Mesendoderm (in vitro differentiated cells): Measurements from ENCODE around the gene RPP25L.
A peak's percentile ranks its signal among the peaks of the same experiment; 100 is the strongest.

Experiments used
- DNase-seq: peaks from one replicate; pipeline ENCODE4 v3.0.0; 2013
- H2AK5ac ChIP-seq: 2 replicates; pipeline ENCODE4 v1.6.1; 2013; ENCODE audit warnings: low read length, inconsistent platforms
- H2BK120ac ChIP-seq: 2 replicates; pipeline ENCODE4 v1.6.1; 2013; ENCODE audit warnings: low read depth, mild to moderate bottlenecking, low read length, moderate library complexity, mixed read lengths
- H2BK15ac ChIP-seq: replicated peaks from 2 replicates; pipeline ENCODE4 v1.6.1; 2013; ENCODE audit warnings: low read depth, mild to moderate bottlenecking, moderate library complexity
- H2BK5ac ChIP-seq: 2 replicates; pipeline ENCODE4 v1.6.1; 2013; ENCODE audit warnings: low read length, inconsistent platforms
- H3K18ac ChIP-seq: 2 replicates; pipeline ENCODE4 v1.6.1; 2013; ENCODE audit warnings: mild to moderate bottlenecking, low read length, mixed read lengths
- H3K23ac ChIP-seq: one replicate; pipeline ENCODE4 v1.6.1; 2013; ENCODE audit warnings: low read length
- H3K27ac ChIP-seq: 2 replicates; pipeline ENCODE4 v1.5.1; 2013; ENCODE audit warnings: low read depth, mild to moderate bottlenecking, inconsistent platforms, low read length, moderate library complexity
- H3K27me3 ChIP-seq: 2 replicates; pipeline ENCODE4 v1.6.1; 2013; ENCODE audit warnings: low read length, control low read depth, mild to moderate bottlenecking, inconsistent platforms; ENCODE audit not compliant: insufficient read depth, poor library complexity
- H3K36me3 ChIP-seq: 2 replicates; pipeline ENCODE4 v1.6.1; 2013; ENCODE audit warnings: low read length, inconsistent platforms; ENCODE audit not compliant: control insufficient read depth, insufficient read depth
- H3K4ac ChIP-seq: one replicate; pipeline ENCODE4 v1.6.1; 2013; ENCODE audit warnings: low read depth, mild to moderate bottlenecking, low read length, moderate library complexity
- H3K4me1 ChIP-seq: 2 replicates; pipeline ENCODE4 v1.6.1; 2013; ENCODE audit warnings: low read depth, low read length, inconsistent platforms; ENCODE audit not compliant: control insufficient read depth
- H3K4me2 ChIP-seq: 2 replicates; pipeline ENCODE4 v1.6.1; 2013; ENCODE audit warnings: low read length
- H3K4me3 ChIP-seq: 2 replicates; pipeline ENCODE4 v1.5.1; 2013; ENCODE audit warnings: mild to moderate bottlenecking, low read length
- H3K56ac ChIP-seq: one replicate; pipeline ENCODE4 v1.6.1; 2013; ENCODE audit warnings: low read length
- H3K79me1 ChIP-seq: 2 replicates; pipeline ENCODE4 v1.6.1; 2013; ENCODE audit warnings: low read length, inconsistent platforms
- H3K79me2 ChIP-seq: 2 replicates; pipeline ENCODE4 v1.6.1; 2013; ENCODE audit warnings: mild to moderate bottlenecking, low read length; ENCODE audit not compliant: control insufficient read depth, insufficient read depth
- H3K9ac ChIP-seq: 2 replicates; pipeline ENCODE4 v1.6.1; 2013; ENCODE audit warnings: low read length, inconsistent platforms
- H4K5ac ChIP-seq: one replicate; pipeline ENCODE4 v1.6.1; 2013; ENCODE audit warnings: low read length
- H4K8ac ChIP-seq: one replicate; pipeline ENCODE4 v1.6.1; 2013; ENCODE audit warnings: low read depth, mild to moderate bottlenecking, control low read depth, low read length, moderate library complexity
- WGBS: extraction: QIAGEN DNeasy Blood & Tissue Kit; methylation state at CpG from one replicate; pipeline ENCODE4 v1.1.7; 2013; ENCODE audit warnings: low lambda C conversion rate, missing lambda C conversion rate; ENCODE audit not compliant: insufficient coverage; ENCODE audit errors: extremely low coverage; 5-methylcytosine and 5-hydroxymethylcytosine counted together

The RPP25L gene

DNA sequence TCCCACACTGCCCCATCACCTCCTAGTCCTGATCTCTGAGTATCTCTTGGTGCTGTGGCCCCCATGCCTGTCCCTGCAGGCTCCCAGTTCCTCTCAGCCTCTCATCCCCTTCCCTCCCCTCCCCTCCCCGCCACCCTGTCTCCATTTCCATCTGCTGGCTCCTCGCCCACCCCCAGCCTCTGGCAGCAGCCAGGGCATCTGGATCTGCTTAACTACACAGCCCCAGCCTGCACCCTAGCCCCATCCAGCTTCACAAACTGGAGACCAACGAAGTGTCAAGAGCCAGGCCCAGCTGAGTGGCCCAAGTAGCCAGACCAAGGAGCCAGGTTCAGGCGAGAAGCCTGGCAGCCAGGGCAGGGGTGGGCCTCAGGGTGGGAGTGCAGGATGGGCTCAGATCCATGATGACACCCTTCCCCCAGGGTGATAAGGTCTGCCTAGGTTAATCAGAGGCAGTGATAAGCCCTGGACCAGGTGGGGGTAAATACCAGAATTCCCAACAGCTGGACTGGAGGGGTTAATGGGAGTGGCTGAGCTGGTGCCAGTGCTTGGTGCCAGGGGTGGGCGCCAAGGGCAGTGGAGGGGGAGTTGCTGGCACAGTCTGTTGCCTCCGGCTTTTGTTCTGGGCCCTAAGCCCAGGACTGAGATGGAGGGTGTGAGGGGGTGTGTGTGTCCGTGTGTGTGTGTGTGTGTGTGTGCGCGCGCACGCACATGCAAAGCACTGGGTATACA, 42.6 kb upstream of the RPP25L start:
- H3K27me3 ChIP-seq: no peaks in the 10 kb centered on the region
- H3K9ac ChIP-seq: no peak overlapping the region
- H3K4me1 ChIP-seq: peaks cover 24% of the 10 kb centered on the region
- H2BK5ac ChIP-seq: no peak overlapping the region
- no peak overlapping the region for H2AK5ac ChIP-seq
- no peak overlapping the region for H3K4ac ChIP-seq
- no peaks in the 10 kb centered on the region for H3K79me1 ChIP-seq
- H3K27ac ChIP-seq: no peak overlapping the region
- H2BK120ac ChIP-seq: no peak overlapping the region
- H3K56ac ChIP-seq: peak overlapping the region; percentile 59
- DNase-seq: no peak
- H3K23ac ChIP-seq: no peak overlapping the region
- WGBS: no CpG with 5 or more reads among the region's 11 CpGs
- H3K4me2 ChIP-seq: no peak overlapping the region
- no peak overlapping the region for H3K18ac ChIP-seq
- H3K79me2 ChIP-seq: no peaks in the 10 kb centered on the region
- no peak overlapping the region for H4K5ac ChIP-seq
- no peak overlapping the region for H3K4me3 ChIP-seq
- H2BK15ac ChIP-seq: no peak overlapping the region
- no peak overlapping the region for H4K8ac ChIP-seq
- H3K36me3 ChIP-seq: no peaks in the 10 kb centered on the region

DNA sequence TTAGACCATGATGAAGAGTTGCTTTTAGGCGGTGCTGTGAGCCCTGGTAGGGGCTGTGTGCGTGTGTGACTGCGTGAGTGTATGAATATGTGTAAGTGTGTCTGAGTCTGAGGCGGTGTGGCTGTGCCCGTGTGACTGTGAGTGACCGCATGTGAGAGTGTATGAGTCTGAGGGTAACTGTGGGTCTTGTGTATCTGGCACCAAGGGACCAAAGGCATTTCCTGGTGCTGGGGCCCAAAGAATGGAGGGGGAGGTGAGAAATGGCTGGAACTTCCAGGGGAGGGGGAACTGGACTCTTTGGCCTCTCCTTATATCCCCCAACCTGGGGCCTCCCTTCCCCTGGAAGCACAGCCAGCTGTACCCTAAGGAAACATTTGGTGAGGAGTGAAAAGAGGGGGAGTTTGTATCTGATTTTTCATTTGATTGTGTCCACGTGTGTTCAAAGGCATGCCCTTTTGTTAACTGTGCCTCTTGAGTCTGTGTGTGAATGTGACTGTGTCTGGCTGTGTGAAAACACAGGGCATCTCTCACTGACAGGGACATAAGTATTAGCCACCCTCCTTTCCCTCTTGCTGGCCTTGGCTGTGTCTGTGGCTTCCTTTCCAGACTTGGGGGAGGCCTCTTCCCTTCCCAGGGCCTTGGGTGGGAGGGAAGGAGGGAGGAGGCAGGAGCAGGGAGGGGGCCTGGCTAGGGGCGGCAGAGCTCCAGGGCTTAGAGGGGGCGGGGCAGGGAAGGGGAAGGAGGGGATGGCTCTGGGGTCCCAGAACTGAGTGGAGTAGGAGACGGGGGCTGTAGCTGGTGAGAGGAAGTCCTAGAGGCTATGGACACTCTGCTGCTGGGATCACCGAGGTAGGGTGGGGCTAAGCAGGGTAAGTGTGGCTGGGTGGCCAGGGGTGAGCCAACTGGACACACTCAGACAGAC, 41.5 kb upstream of the RPP25L start:
- Histone ChIP-seq H2BK120ac (no peak overlapping the region), H2AK5ac (peak overlapping the region; percentile 6), H2BK15ac (no peak overlapping the region), H3K4me3 (no peak overlapping the region), H3K79me2 (no peaks in the 10 kb centered on the region), H4K8ac (no peak overlapping the region), H3K9ac (peak overlapping the region; percentile 44), H3K4ac (no peak overlapping the region), H4K5ac (no peak overlapping the region), H3K4me2 (no peak overlapping the region), H3K36me3 (no peaks in the 10 kb centered on the region), H3K56ac (peak overlapping the region; percentile 66), H3K27me3 (no peaks in the 10 kb centered on the region), H3K23ac (no peak overlapping the region), H2BK5ac (peak overlapping the region; percentile 88), H3K79me1 (peaks cover 4% of the 10 kb centered on the region), H3K27ac (no peak overlapping the region), H3K18ac (no peak overlapping the region), H3K4me1 (peaks cover 24% of the 10 kb centered on the region)
- DNase-seq: no peak
- no CpG with 5 or more reads among the region's 11 CpGs for WGBS

DNA sequence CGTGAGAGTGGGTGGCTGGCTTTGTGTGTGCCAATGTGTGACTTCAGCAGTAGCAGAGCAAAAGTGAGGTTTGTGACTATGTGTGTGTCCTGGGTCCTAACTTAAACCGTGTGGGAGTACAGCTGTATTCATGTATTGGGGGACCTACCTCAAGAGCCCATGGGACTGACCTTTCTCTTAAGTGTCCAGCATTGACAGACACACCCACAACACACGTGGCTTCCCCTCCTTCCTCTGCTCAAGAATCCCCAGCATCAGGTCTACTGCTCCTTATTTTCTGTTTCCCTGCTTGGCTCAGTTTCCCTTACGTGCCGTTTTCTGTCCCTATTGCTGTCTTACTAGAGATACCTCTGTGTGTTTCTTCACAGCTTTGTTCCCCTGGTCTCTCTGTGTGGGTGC, 40.7 kb upstream of the RPP25L start:
- Histone ChIP-seq H3K79me2 (peaks cover 5% of the 10 kb centered on the region), H4K8ac (no peak overlapping the region), H3K27ac (no peak overlapping the region), H3K27me3 (no peaks in the 10 kb centered on the region), H2BK15ac (no peak overlapping the region), H3K4me3 (no peak overlapping the region), H3K56ac (peak overlapping the region; percentile 84), H2BK5ac (no peak overlapping the region), H3K4me2 (peak overlapping the region; percentile 79), H3K18ac (no peak overlapping the region), H3K4me1 (peaks cover 27% of the 10 kb centered on the region), H2BK120ac (no peak overlapping the region), H4K5ac (no peak overlapping the region), H3K4ac (no peak overlapping the region), H2AK5ac (peak overlapping the region; percentile 68), H3K79me1 (peaks cover 8% of the 10 kb centered on the region), H3K9ac (peak overlapping the region; percentile 67), H3K36me3 (no peaks in the 10 kb centered on the region), H3K23ac (peak overlapping the region; percentile 67)
- no CpG with 5 or more reads among the region's 5 CpGs for WGBS
- no peak for DNase-seq

DNA sequence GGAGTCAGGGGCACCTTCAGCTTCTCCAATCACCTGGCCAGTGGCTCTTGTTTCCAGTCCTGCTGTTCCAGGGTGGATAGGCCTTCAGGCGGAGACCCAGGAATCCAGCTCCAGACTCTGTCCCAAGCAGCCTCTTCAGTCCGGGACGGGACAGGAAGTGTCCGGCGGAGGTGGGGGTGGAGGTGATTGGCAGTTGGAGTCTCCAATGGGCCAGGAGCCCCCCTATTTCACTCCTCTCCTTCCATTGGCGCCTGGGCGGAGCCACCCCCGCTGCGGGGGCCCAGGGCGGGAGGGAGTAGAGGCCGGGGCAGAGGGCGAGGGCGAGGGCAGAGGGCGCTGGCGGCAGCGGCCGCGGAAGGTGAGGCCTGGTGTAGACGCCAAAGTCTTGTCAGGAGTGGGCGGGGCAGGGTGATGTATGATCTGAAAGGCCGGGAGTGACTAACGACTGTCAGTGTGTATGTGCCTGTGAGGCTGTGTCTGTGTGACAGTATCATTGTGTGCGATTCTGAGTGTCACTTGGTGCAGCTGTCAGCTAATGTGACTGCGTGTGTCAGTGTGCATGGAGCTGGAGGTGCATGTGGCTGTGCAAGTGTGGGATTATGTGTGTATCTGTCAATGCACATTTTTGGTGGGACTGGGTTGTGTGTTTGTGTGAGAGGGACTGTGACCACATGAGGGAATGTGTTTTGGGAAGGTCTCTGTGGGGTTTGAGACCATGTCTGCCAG, 40.1 kb upstream of the RPP25L start, which contains the start of gene IL11RA:
Gene IL11RA, plus strand, starts transcription at position 310 of the 726 bp plus-strand sequence. CDS start 3,033 bp downstream, outside the sequence.
- Histone ChIP-seq H3K23ac (peak within 1 kb of the TSS; percentile 67), H3K56ac (peak within 1 kb of the TSS; percentile 96), H3K4me2 (peak within 1 kb of the TSS; percentile 79), H3K79me2 (peaks cover 5% of the 10 kb centered on the region), H3K79me1 (peaks cover 14% of the 10 kb centered on the region), H3K27ac (no peak within 1 kb of the TSS), H4K5ac (no peak within 1 kb of the TSS), H3K27me3 (no peaks in the 10 kb centered on the region), H2BK5ac (peak within 1 kb of the TSS; percentile 88), H3K4me1 (peaks cover 33% of the 10 kb centered on the region), H4K8ac (no peak within 1 kb of the TSS), H2BK15ac (no peak within 1 kb of the TSS), H3K4ac (no peak within 1 kb of the TSS), H3K9ac (peak within 1 kb of the TSS; percentile 93), H3K4me3 (peak within 1 kb of the TSS; percentile 51), H3K36me3 (no peaks in the 10 kb centered on the region), H2BK120ac (no peak within 1 kb of the TSS), H3K18ac (peak within 1 kb of the TSS; percentile 20), H2AK5ac (peak within 1 kb of the TSS; percentile 68)
- WGBS: no CpG with 5 or more reads among the region's 24 CpGs
- DNase-seq: peak; percentile 98

GRCh38 chr9:34651321-34651720, 39.4 kb upstream of the RPP25L start:
- Histone ChIP-seq H3K4ac (no peak overlapping the region), H4K5ac (no peak overlapping the region), H3K36me3 (no peaks in the 10 kb centered on the region), H3K18ac (peak overlapping the region; percentile 20), H3K56ac (peak overlapping the region; percentile 96), H3K4me2 (peak overlapping the region; percentile 76), H3K4me3 (peak overlapping the region; percentile 51), H3K9ac (peak overlapping the region; percentile 93), H2AK5ac (no peak overlapping the region), H3K27me3 (no peaks in the 10 kb centered on the region), H3K79me1 (peaks cover 14% of the 10 kb centered on the region), H3K23ac (no peak overlapping the region), H2BK5ac (no peak overlapping the region), H2BK15ac (no peak overlapping the region), H2BK120ac (no peak overlapping the region), H4K8ac (no peak overlapping the region), H3K79me2 (peaks cover 5% of the 10 kb centered on the region), H3K4me1 (peaks cover 33% of the 10 kb centered on the region), H3K27ac (no peak overlapping the region)
- DNase-seq: no peak
- no CpG with 5 or more reads among the region's 4 CpGs for WGBS
